ENCODE results near the gene TSPAN15.

The TSPAN15 gene

GRCh38 chr10:69416695-69417094 is 34.6 kb upstream of the TSPAN15 start, which contains the start of gene TACR2:
Gene TACR2, minus strand, starts transcription at chr10:69416918. Its CDS starts 595 bp downstream, at chr10:69416323.
- no peak for DNase-seq (ENCODE audit: low read depth in 2 of 3, low spot score in 2 of 3)

GRCh38 chr10:69417542-69417941 is 33.7 kb upstream of the TSPAN15 start:
- DNase-seq (ENCODE audit: low read depth in 2 of 3, low spot score in 2 of 3), result no peak

GRCh38 chr10:69418052-69418752 is 33.1 kb upstream of the TSPAN15 start:
- no peak for DNase-seq (ENCODE audit: low read depth in 2 of 3, low spot score in 2 of 3)

- no peak for DNase-seq (ENCODE audit: low read depth in 2 of 3, low spot score in 2 of 3)
Observed at GRCh38 chr10:69419096-69419743, 32.0 kb upstream of the TSPAN15 start.

- DNase-seq (ENCODE audit: low read depth in 2 of 3, low spot score in 2 of 3), result no peak
Observed at GRCh38 chr10:69419744-69420126, 31.5 kb upstream of the TSPAN15 start.

GRCh38 chr10:69421611-69422308 is 29.5 kb upstream of the TSPAN15 start:
- no peak for DNase-seq (ENCODE audit: low read depth in 2 of 3, low spot score in 2 of 3)

- DNase-seq (ENCODE audit: low read depth in 2 of 3, low spot score in 2 of 3), result no peak
Observed at GRCh38 chr10:69422676-69423075, 28.6 kb upstream of the TSPAN15 start.

- DNase-seq (ENCODE audit: low read depth in 2 of 3, low spot score in 2 of 3), result no peak
Observed at GRCh38 chr10:69425041-69425440, 26.2 kb upstream of the TSPAN15 start.

GRCh38 chr10:69425511-69426298 is 25.6 kb upstream of the TSPAN15 start:
- no peak for DNase-seq (ENCODE audit: low read depth in 2 of 3, low spot score in 2 of 3)

- DNase-seq (ENCODE audit: low read depth in 2 of 3, low spot score in 2 of 3), result no peak
Observed at GRCh38 chr10:69426376-69426727, 24.9 kb upstream of the TSPAN15 start.

- no peak for DNase-seq (ENCODE audit: low read depth in 2 of 3, low spot score in 2 of 3)
Observed at GRCh38 chr10:69428165-69428564, 23.1 kb upstream of the TSPAN15 start.

GRCh38 chr10:69434169-69434568 is 17.1 kb upstream of the TSPAN15 start:
- DNase-seq (ENCODE audit: low read depth in 2 of 3, low spot score in 2 of 3), result no peak

GRCh38 chr10:69434926-69435325 is 16.3 kb upstream of the TSPAN15 start:
- no peak for DNase-seq (ENCODE audit: low read depth in 2 of 3, low spot score in 2 of 3)

- DNase-seq (ENCODE audit: low read depth in 2 of 3, low spot score in 2 of 3), result no peak
Observed at GRCh38 chr10:69435966-69436520, 15.2 kb upstream of the TSPAN15 start.

GRCh38 chr10:69437321-69438259 is 13.7 kb upstream of the TSPAN15 start:
- DNase-seq (ENCODE audit: low read depth in 2 of 3, low spot score in 2 of 3), result no peak

- no peak for DNase-seq (ENCODE audit: low read depth in 2 of 3, low spot score in 2 of 3)
Observed at GRCh38 chr10:69438536-69439349, 12.5 kb upstream of the TSPAN15 start.

GRCh38 chr10:69439350-69439739 is 11.9 kb upstream of the TSPAN15 start:
- no peak for DNase-seq (ENCODE audit: low read depth in 2 of 3, low spot score in 2 of 3)

- DNase-seq (ENCODE audit: low read depth in 2 of 3, low spot score in 2 of 3), result no peak
Observed at GRCh38 chr10:69439813-69440506, 11.3 kb upstream of the TSPAN15 start.

- DNase-seq (ENCODE audit: low read depth in 2 of 3, low spot score in 2 of 3), result no peak
Observed at GRCh38 chr10:69443354-69443753, 7.9 kb upstream of the TSPAN15 start.

Data from activated CD8-positive, alpha-beta memory T cell treated with anti-CD3 and anti-CD28 coated beads for 48 hours (primary cell).